ENCODE results near the gene MRPS18A.

MRPS18A gene

DNA sequence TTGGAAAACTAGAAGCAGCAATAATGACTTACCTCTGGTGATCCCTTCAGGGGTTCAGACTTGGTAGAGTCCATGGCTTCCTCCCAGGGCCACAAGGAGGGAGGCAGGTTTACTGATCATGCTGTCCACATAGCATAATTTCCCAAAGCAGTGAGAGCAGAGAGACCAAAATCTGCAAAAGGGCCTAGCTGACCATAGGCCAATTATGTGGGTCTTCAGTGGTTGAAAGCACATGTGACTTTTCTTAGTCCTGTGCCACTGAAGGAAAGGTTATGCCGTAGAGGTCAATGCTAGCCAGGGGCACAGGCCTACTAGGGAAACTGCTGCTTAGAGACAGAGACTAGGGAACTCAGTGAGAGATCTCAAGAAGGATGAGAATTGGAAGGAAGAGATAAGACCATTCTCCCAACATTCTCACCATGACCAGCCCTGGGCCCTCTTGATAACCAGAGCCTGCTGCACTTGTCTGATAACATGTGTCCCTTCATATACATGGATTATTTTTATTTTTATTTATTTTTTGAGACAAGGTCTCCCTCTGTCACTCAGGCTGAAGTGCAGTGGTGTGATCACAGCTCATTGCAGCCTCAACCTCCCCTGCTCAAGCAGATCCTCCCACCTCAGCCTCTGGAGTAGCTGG lies 56.5 kb downstream of the MRPS18A start:
- no peak for DNase-seq

DNA sequence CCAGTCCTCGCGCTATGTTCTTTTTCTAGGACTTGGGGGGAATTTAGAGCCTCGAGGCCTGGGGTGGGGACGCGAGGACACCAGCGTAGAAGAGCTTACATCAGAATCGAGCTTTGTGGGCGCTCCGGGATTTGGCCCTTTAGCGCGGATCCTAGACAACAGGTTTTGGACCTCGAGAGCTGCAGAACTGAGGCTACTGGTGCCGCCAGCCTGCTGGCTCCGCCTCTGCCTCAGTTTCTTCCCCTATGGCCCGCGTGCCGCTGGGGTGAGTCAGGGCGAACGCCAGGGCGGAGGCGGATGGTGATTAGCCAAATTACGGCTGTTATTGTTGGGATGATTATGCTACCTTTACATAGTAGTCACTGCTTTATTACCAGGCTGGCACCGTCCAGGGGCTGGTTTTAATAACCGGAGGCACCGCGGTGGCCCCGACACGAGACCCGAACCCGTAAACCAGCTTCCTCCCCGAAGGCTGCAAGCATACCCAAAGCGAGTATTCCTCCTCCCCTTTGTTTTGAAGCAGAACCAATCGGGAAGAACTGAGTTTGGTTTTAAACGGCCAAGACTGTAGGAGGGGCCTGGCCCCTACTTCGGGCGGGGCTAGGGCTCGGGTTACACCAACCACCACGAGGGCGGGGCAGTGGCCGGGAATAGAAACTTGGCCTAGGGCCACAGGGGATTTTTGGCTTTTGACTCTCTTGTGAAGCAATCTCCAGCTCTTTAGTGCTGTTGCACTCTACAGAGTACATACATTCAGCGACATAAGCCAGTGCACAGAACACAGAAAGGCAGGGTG lies 57.9 kb downstream of the MRPS18A start:
- peak; percentile 92 for DNase-seq

DNA sequence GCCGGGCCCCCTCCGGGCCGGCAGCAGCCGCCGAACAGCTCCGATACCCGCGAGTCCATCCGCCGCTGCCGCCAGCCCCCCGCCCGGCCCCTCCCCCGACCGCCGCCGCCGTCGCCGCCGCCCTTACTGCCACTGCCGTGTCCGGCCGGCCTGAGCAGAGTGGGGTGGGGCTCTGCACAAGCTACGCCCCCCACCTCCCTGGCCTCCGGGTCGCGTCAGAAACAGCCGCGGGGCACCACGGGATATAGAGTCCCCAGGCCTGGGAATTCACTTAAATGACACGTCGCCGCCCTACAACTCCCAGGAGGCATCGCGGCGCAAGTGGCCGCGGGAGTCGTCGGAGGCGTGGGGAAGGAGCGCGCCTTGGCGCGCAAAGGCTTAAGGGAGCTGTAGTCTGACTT lies 58.5 kb downstream of the MRPS18A start, which contains the start of gene GTPBP2:
Gene GTPBP2, minus strand, starts transcription at position 161 of the 401 bp plus-strand sequence. Its CDS starts 102 bp downstream, at position 59.
- DNase-seq = peak; percentile 87

DNA sequence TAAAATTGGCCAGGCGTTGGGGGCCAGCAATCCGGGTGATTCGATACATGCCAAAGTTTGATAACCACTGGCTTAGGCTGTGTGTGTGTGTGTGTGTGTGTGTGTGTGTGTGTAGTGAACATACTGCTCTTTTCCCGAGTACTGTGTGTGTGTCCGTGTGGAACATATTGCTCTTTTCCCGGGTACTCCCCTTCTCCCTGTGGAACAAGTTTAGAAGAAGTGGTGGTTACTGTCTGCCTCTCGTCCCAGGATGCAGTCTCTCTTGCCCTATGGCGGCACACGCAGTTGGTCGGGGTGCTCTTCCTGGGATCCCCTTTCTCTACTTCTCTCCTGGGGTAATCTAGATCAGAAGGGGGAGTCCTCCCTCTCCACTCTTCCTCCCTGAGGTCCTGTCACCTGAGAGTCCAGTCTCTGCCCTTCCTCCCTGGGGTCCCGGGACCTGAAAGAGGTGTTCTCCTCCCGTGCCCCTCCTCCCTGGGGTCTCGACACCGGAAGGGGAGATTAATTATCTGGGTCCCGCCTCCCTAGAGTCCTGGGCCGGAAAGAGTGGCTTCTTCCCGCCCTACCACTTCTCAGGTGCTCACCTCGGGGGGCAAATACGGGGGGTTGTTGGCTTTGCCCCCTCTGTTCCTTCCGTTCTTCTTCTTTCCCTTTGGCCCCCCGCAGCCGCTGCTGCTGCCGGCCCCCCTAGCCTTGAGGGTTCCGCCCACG lies 59.0 kb downstream of the MRPS18A start:
- DNase-seq = no peak

DNA sequence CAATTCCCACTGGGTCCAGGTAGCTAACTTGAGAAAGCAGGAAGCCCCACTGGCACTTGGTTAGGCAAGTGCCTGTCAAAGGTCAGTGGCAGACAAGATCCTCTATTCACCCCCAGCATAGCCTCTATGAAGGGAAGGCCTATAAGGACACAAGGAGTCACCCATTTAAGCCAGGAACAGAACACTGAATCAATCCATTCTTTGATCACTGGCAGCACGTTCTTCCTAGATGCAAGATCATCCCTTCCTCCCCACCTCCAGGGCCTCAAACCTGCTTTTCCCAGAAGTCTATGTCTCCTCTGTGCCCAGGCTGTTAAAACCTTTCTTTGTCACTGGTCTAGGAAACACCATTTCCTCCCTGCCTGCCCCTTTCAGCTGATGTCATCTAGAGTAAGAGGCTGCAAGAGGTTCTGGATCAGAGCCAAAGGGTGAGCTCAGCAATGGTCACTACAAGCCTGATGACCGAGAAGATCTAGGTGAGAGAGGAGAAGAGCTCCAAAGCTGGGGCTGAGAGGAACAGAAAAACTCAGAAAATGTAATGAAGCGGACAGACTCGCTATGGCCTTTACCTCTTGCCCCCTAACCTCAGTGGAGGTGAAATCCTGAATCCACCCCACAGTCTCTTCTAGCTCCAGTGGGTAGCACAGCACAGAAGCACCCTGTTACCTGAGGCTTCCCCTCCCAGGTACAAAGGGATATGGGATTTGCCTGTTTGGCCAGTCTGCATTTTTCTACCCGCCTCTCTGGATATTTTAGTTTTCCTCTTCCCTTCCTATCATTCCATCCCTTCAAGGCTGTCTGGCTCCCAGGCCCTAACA lies 60.4 kb downstream of the MRPS18A start:
- DNase-seq = no peak

DNA sequence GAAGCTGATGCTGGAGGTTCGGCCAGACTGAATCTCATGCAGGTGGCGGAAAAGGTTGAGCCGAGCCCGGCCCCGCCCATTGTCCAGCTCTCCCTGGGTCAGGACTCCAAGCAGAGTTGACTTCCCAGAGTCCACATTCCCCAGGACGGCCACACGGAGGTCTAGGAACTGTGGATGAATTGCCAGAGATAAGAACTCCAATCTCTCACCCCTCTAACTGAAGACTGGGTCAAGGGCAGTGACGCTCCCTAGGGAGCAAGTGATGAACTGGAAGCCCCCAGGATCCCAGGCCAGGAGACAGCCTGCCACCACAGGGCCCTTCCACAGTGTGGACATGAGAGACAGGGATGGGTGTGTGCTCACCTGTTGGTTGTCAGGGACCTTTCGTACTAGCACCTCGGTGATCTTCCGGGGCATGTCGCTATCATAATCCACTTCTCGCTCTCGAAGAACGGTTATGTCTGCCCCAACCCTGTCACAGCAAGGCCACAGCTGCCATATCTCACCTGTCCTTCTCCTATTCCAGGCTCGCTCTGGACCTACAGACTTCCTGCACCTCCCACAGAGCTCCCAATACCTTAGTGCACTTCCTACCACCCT lies 62.1 kb downstream of the MRPS18A start:
- DNase-seq = no peak

DNA sequence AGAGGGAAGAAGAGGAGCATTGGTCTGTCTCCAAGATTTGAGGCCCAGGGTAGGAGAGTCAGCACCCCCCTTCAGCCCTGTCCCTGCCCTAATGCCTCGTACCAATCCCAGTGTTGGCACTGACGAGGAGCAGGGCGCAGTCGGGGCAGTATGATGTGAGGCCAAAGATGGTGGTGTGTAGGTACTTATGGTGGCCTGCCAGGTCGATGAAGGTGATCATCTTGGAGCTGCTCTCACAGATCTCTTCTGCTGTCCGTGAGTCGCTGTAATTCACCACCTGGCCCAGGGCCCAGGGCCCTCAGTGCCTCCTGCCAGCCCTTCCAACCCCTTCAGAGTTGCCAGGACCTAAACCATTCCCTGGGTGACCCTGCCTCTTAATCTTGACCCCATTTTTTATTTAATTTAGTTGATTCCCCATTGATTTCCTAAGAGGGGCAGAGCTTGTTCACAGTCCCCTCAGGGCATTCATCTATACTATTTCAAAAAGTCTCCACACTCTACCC lies 62.8 kb downstream of the MRPS18A start:
- DNase-seq = no peak

DNA sequence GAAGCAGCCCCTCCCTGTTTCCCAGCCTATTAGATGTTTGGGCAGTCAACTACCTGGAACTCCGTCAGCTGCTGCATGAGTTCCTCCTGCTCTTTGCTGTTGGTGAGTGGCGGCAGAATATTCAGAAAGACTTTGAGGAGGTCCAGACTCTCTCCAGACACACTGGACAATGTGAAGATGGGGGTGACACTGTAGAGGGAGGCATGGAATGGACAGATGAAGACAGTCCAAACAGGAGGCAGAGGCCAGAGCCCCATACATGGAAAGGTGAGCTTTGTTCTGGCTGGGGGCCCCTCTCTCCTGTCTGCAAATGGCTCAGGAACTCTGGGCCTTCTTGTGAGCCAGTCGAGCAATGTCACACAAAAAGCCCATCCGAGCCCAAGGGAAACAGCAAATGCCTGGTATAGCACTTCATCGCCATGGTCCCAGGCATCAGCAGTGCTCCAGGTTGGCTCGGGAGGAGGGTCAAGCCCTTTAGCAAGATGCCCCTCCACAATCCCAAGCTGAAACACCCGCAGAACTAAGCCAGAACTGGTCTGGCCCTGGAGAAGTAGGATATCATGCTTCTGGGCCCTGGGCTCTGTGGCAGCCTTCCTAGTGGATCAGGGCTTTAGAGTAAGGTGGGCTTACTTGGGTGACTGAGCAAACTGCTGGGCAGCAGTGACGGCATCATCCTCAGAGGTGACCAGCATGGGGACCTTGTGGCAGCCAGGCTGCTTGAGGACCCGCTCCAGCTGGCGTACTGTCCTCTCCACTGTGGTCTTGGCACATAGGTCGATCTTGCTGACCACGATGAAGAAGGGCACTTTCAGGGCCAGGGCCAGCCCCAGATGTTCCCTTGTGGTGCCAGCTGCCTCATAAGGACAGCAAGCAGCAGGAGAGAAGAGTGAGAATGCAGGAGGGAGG lies 63.5 kb downstream of the MRPS18A start:
- no peak for DNase-seq

DNA sequence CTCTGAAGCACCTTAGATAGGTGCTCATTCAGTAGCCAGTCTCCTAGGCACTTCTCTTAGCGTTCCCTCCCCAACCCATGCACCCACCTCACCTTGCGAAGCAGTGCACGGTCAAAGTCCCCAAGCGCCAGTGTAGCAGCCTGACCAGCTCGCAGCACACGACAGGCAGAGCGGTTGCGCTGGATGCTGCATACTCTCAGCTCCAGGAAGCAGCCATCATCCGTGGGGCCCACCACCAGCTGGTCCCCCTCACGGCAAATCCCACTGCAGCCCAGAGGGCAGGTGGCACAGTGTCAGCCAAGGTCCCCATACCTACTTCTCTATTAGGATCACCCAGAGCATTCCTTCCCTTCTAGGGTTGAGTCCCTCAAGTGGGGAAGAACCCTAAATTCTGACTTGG lies 65.0 kb downstream of the MRPS18A start:
- no peak for DNase-seq

DNA sequence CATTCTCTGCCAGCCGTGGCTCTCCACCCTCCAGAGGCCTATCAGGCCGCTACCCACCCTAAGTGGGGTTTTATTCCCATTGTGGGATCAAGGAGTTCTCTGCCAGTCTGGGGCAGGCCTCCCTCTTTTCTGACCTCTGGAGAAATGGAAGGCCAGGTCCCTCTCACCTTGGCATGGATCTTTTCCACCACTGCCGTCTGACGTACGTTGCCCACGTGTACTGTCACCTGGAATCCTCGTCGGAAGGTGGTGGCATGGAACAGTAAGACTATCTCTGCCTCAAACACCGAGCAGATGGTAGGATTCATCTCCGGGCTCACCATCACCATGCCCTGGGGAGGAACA lies 65.8 kb downstream of the MRPS18A start:
- no peak for DNase-seq
